GM12878 (cell line): ENCODE results near the gene ZSWIM6.

ENCODE experiments used
- EP300 ChIP-seq, 2 experiments: fragments of 150-350 bp in 1 of 2; IDR thresholded peaks; 2 replicates each; pipeline ENCODE4 v1.6.1; 2011 to 2012; ENCODE audit warnings: low read depth in 2 of 2, low read length in 2 of 2, borderline replicate concordance in 1 of 2, improper control_type of control experiment in 1 of 2, inconsistent platforms in 1 of 2; ENCODE audit not compliant: control insufficient read depth in 1 of 2
- ETV6 ChIP-seq, 2 experiments: fragments of 450-650 bp in 1 of 2; IDR thresholded peaks in 1 of 2; conservative IDR thresholded peaks in 1 of 2; 2 replicates each; pipeline ENCODE4 v1.6.1; 2014; ENCODE audit warnings: antibody characterized with exemption in 1 of 2, borderline replicate concordance in 1 of 2, low read depth in 1 of 2, mild to moderate bottlenecking in 1 of 2, moderate library complexity in 1 of 2
- MAX ChIP-seq: IDR thresholded peaks from 2 replicates; pipeline ENCODE4 v1.6.1; 2012; ENCODE audit warnings: low read depth, low read length, improper control_type of control experiment
- MYC ChIP-seq: IDR thresholded peaks from 2 replicates; pipeline ENCODE4 v1.6.1; 2011; ENCODE audit warnings: mild to moderate bottlenecking, low read length, moderate library complexity, inconsistent platforms; ENCODE audit not compliant: insufficient read depth, insufficient replicate concordance, insufficient read length, severe bottlenecking
- NFYB ChIP-seq: IDR thresholded peaks from 2 replicates; pipeline ENCODE4 v1.6.1; 2011; ENCODE audit warnings: low read depth, mild to moderate bottlenecking, low read length, improper control_type of control experiment, moderate library complexity; ENCODE audit not compliant: insufficient read depth
- PAX8 ChIP-seq: fragments of 450-650 bp; IDR thresholded peaks from 2 replicates; pipeline ENCODE4 v1.6.1; 2017; ENCODE audit warnings: mild to moderate bottlenecking, moderate library complexity
- POLR2AphosphoS2 ChIP-seq: IDR thresholded peaks from 2 replicates; pipeline ENCODE4 v1.6.1; 2011; ENCODE audit warnings: low read depth, mild to moderate bottlenecking, low read length, improper control_type of control experiment, moderate library complexity
- REST ChIP-seq: IDR thresholded peaks from 2 replicates; pipeline ENCODE4 v1.6.1; 2012; ENCODE audit warnings: mild to moderate bottlenecking, low read depth, low read length
- TARDBP ChIP-seq: IDR thresholded peaks from 2 replicates; pipeline ENCODE4 v1.6.1; 2016; ENCODE audit warnings: borderline replicate concordance
- TCF7 ChIP-seq: IDR thresholded peaks from 2 replicates; pipeline ENCODE4 v1.6.1; 2014; ENCODE audit warnings: antibody characterized with exemption, borderline replicate concordance
- YY1 ChIP-seq: IDR thresholded peaks from 2 replicates; pipeline ENCODE4 v1.6.1; 2011; ENCODE audit warnings: low read depth, mild to moderate bottlenecking, low read length
- TF ChIP-seq, protein P1 (sequence below): IDR thresholded peaks from 2 replicates; pipeline ENCODE4 v1.6.1; 2011; ENCODE audit warnings: low read depth, low read length, improper control_type of control experiment, borderline replicate concordance
- TF ChIP-seq, protein P2 (sequence below), 3 experiments: IDR thresholded peaks in 2 of 3; conservative IDR thresholded peaks in 1 of 3; 2 replicates each; pipeline ENCODE4 v1.5.1; 2011; ENCODE audit warnings: low read depth in 3 of 3, low read length in 3 of 3, mild to moderate bottlenecking in 3 of 3, control low read depth in 2 of 3, moderate library complexity in 2 of 3, inconsistent platforms in 1 of 3, mixed read lengths in 1 of 3; ENCODE audit not compliant: control insufficient read depth in 2 of 3, insufficient read depth in 1 of 3; ENCODE audit errors: extremely low read depth in 1 of 3
- TF ChIP-seq, protein P3 (sequence below): IDR thresholded peaks from 2 replicates; pipeline ENCODE4 v1.6.1; 2012; ENCODE audit warnings: low read length, inconsistent platforms

GRCh38 chr5:61586096-61587084 is 254.3 kb downstream of the ZSWIM6 start:
- TF ChIP-seq REST, result no peak
- no peak for TF ChIP-seq NFYB
- TF ChIP-seq, protein P1, sequence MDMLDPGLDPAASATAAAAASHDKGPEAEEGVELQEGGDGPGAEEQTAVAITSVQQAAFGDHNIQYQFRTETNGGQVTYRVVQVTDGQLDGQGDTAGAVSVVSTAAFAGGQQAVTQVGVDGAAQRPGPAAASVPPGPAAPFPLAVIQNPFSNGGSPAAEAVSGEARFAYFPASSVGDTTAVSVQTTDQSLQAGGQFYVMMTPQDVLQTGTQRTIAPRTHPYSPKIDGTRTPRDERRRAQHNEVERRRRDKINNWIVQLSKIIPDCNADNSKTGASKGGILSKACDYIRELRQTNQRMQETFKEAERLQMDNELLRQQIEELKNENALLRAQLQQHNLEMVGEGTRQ, result no peak
- no peak for TF ChIP-seq POLR2AphosphoS2
- no peak for TF ChIP-seq YY1
- TF ChIP-seq, protein P2, sequence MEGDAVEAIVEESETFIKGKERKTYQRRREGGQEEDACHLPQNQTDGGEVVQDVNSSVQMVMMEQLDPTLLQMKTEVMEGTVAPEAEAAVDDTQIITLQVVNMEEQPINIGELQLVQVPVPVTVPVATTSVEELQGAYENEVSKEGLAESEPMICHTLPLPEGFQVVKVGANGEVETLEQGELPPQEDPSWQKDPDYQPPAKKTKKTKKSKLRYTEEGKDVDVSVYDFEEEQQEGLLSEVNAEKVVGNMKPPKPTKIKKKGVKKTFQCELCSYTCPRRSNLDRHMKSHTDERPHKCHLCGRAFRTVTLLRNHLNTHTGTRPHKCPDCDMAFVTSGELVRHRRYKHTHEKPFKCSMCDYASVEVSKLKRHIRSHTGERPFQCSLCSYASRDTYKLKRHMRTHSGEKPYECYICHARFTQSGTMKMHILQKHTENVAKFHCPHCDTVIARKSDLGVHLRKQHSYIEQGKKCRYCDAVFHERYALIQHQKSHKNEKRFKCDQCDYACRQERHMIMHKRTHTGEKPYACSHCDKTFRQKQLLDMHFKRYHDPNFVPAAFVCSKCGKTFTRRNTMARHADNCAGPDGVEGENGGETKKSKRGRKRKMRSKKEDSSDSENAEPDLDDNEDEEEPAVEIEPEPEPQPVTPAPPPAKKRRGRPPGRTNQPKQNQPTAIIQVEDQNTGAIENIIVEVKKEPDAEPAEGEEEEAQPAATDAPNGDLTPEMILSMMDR (IDR thresholded peaks at IDR 0.05 in 2 of 3, conservative IDR thresholded peaks at IDR 0.05 in 1 of 3; ENCODE audit: control insufficient read depth in 2 of 3, extremely low read depth in 1 of 3, insufficient read depth in 1 of 3, low read depth in 3 of 3, low read length in 3 of 3), result no peak
- TF ChIP-seq, protein P3, sequence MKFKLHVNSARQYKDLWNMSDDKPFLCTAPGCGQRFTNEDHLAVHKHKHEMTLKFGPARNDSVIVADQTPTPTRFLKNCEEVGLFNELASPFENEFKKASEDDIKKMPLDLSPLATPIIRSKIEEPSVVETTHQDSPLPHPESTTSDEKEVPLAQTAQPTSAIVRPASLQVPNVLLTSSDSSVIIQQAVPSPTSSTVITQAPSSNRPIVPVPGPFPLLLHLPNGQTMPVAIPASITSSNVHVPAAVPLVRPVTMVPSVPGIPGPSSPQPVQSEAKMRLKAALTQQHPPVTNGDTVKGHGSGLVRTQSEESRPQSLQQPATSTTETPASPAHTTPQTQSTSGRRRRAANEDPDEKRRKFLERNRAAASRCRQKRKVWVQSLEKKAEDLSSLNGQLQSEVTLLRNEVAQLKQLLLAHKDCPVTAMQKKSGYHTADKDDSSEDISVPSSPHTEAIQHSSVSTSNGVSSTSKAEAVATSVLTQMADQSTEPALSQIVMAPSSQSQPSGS, result no peak
- no peak for TF ChIP-seq MAX
- TF ChIP-seq TCF7, result no peak
- TF ChIP-seq MYC, result no peak
- TF ChIP-seq ETV6 (conservative IDR thresholded peaks at IDR 0.05 in 1 of 2, IDR thresholded peaks at IDR 0.05 in 1 of 2; ENCODE audit: borderline replicate concordance in 1 of 2, low read depth in 1 of 2), result no peak
- TF ChIP-seq EP300 (IDR thresholded peaks at IDR 0.05; ENCODE audit: borderline replicate concordance in 1 of 2, control insufficient read depth in 1 of 2, low read depth in 2 of 2, low read length in 2 of 2), result no peak
- TF ChIP-seq PAX8, result no peak
- TF ChIP-seq TARDBP, result no peak
